ENCODE data around the gene TMEM255B.
"Not testable (repeated sequence)": the region's sequence is repeated elsewhere in the genome, so short reads cannot be mapped to it uniquely, and the experiment has no call there.

The TMEM255B gene

DNA sequence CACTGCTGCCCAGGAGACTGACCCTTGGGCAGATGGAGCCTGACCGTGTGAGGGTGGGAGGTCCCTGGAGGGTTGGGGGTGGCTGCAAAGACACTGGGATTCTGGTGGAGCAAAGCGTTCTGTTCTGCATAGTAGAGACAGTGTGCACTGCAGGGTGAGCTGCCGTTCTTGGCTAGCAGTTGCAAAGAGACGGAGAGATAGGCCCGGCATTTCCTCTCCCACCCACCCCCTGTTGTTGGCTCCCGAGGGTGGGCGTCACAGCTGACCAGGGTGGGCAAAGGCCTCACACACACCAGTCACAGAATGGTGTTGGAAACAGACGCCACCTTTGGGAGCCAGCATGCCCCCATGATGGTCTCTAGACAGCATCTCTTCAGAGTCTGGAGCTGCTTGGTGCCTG lies 11.4 kb downstream of the TMEM255B start:
- no peak for DNase-seq

DNA sequence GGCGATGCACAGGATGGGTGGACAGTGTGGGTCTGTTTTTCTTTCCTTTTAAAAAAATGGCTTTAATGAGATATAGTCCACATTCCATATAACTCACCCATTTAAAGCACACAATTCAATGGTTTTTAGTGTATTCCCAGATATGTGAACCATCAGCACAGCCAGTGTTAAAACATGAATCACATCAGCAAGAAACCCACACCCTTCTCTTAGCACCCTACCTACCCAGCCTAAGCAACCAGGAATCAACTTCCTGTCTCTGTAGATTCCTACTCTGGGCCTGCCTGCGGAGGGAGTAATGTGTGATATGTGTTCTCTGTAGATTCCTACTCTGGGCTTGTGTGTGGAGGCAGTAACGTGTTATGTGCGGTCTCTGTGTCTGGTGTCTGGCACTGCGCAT lies 11.9 kb downstream of the TMEM255B start:
- no peak for DNase-seq

DNA sequence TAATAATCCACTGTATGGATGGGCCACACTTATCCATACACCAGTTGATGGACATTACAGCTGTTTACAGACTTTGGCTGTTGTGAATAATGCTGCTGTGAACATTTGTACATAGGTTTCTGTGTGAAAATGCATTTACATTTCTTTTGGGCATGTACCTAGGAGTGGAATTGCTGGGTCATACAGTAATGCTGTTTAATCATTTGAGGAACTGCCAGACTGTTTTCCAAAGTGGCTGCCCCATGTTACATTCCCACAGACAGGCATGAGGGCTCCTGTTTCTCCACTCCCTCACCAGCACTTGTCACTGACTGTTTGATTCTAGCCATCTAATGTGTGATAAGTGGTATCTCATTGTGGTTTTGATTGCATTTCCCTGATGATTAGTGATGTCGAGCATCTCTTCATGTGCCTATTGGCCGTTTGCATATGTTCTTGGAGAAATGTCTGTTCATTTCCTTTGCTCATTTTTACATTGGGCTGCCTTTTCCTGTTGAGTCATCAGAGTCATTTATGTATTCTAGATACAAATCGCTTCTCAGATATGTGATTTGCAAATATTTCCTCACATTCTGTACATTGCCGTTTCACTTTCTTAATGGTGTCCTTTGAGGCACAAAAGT lies 12.8 kb downstream of the TMEM255B start:
- no peak for DNase-seq

GRCh38 chr13:113774177-113775107 lies 15.4 kb downstream of the TMEM255B start:
- DNase-seq = no peak

DNA sequence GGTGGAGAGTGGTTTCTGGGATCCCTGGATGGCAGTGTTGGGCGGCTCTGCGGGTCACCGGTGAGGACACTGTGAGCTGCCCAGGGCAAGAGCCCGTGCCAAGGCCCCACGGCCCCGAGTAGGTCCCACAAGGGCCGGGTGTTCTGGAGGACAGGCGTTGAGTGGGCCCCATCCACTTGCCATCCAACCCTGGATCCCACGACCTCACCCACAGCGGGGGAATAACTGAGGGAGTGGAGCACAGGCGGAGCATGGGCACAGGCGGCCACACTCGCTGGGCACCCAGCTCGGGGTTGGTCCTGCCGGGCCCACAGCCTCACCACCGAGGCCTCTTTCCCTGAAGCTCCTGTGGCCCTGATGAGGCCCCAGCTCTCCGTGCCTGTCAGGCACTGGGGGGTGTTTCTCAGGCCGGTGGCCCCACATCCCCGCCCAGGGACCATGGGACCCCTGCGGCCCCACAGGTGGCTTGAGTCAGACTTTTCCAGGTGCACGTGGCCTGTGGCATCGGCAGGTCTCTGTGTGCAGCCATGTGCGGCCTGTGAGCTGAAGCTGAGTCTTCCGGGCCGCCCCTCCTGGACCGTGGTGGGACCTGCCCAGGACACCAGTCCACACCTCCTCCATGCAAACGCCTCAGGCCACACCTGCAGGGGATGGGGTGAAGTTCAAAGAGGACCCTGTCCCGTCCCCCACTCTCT lies 16.6 kb downstream of the TMEM255B start:
- DNase-seq = no peak

DNA sequence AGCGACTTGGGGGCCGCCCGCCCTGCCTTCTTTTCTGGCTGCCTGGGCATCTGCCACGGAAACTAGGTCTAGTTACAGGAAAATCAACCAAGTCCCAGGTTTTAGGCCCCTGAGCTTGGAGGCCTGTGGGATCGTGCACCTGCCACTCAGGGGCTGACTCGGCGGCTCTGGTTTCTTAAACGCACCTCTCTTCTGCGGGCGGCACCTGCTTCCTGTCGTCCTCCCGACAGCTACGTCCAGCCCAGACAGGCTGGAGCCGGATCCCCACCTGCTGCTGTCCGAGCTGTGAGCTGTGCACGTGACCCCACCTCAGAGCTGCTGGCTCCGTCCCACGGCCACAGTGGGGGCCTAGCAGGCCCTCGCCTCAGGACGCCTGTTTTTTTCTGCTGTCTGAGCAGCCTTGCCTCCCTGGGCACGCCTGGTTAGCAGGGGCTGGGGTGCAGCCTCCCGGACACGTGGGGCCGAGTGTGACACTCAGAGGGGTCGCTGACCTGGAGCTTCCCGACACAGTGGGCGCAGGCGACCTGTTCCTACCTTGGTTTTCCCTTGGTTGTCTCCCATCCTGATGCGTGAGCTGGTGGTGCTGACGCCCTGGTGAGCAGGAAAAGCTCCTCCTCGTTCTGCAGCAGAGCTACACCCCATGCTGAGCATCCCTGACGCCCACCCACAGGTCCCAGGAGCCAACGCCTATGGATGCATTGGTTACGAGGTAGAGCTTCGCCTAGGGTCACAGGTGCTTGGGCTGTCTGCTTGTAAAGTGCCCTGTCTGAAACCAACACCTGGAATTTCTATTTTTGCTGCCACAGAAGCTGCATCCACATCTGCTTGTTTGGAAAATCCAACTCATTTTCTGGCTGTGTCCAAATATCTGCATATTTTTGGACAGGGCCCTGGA lies 17.5 kb downstream of the TMEM255B start:
- no peak for DNase-seq

DNA sequence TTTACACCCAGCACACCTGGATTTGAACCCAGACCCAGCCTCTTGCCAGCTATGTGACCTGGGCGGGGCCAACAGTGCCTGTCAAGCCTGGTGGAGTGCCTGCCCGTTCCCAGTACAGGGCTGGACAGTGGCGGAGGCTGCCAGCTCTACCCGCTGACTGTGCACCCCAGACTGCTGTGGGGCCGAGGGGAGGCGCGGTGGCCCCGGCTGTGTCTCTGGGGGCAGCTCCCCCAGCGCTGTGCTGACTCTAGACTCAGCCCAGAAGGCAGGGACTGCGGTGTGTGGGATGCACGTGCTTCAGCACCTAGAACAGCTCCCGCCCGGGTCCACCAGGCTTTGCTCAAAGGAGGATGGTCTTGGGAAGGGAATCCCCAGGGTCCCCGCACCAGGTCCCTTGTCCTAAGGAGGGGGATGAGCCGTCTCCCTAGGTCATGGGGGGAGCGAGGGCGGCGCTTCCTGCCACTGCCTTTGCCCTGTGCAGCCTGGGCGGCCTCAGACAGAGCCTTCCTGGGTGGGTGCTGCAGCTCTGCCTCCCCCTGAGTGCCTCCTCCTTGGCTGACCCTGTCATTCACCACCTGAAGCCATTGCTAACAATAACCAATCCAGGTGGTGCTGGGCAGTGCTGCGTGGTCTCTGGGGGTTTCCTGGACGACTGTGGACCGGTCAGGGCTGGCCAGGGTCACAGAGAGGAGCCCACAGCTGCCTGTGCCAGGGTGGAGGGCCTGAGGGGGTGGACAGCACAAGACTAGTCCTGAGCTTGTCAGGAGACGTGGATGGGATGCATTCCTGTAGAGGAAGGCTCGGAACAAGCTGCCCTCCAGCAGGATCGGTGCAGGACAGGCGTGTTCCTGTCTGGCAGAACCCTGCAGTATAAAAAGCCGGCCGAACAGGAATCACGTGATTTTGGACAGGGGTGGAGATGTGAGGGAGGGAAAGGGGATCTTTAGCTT lies 18.6 kb downstream of the TMEM255B start:
- DNase-seq = no peak

DNA sequence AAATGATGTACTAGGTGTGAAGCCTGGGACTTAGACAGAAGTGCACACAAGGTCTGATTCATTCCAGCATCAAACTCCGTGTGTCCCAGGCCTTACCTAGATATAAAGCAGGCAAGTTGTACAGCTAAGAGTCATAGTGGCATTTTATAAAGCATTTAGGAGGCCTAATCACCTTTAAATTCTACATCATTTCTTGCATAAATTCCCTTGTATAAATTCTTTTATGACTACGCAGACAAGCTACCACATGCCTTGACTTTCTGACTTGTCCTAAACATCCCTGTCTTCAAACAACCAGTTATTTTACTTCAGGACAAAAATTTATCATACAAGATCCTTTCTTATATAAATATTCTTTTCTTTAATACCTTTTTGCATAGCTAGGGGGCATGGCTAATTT lies 22.5 kb downstream of the TMEM255B start:
- no peak for DNase-seq

- DNase-seq = no peak
These were observed 23.4 kb downstream of the TMEM255B start for GRCh38 chr13:113782472-113782871.

DNA sequence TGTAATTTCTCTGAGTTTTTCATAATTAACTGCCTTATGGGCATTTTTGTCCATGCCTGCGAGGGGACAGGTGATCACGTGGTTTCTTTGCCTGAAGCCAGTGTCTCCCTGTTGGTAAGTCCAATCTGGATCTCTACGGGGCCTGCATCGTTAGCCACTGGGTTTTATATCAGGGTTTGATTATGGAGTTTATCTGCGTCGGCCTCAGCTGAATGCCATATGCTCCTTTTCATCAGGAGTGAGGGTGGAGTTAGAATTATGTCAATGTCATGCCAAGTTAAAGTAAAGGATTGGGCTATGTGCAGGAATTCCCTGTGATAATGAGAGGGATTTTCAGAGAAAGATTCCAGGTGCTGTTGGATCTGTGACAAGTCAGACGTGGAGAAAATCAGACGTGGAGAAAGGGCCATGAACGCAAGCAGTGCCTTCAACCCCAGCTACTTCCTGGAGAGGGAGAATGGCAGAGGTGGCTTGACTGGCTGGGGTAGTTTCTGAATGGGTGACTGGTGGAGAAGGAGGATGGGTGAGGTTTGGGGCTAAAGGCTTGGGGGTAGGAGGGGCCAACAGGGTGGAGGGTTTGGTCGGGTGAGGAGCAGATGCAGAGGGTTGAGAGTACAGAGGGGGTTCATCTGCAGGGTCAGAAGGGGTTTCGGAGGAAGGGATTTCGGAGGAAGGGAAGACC lies 24.3 kb downstream of the TMEM255B start:
- no peak for DNase-seq

GRCh38 chr13:113783966-113784644 lies 25.1 kb downstream of the TMEM255B start:
- no peak for DNase-seq

DNA sequence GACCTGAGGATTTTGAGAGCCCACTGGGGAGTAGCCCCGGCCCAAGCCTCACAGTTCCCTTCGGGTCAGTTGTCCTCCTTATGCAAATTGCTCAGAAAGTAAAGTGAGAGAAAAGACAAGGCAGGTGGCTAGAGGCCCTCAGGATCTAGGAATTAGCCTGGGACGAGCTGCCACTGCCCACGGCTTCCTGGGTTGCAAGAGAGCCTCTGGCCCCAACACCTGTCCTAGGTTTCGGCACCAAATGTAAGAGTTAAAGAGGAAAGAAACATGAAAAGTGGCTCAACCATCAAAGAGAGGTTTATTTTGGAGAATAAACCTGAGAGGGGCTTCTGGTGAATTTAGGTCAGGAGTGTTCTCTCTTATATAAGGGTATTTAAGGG lies 25.6 kb downstream of the TMEM255B start:
- no peak for DNase-seq

GRCh38 chr13:113785051-113786010 lies 26.3 kb downstream of the TMEM255B start:
- DNase-seq = no peak

DNA sequence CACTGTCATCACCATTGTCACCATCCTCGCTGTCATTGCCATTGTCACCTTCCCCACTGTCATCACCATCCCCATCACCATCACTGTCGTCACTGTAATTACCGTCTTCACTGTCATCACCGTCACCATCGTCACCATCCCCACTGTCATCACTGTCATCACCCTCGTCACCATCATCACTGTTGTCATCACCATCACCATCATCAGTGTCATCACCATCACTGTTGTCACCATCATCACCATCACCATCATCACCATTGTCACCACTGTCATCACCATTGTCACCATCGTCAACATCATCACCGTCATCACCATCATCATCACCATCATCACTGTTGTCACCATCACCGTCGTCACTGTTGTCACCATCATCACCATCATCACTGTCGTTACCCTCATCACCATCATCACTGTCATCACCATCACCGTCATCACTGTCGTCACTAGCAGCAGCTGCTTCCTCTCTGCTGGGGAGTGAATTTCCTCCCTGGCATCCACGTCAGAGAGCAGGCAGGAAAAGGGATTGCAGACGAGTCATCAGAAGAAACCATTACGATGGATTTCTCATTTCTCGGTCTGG lies 27.3 kb downstream of the TMEM255B start:
- DNase-seq = no peak

DNA sequence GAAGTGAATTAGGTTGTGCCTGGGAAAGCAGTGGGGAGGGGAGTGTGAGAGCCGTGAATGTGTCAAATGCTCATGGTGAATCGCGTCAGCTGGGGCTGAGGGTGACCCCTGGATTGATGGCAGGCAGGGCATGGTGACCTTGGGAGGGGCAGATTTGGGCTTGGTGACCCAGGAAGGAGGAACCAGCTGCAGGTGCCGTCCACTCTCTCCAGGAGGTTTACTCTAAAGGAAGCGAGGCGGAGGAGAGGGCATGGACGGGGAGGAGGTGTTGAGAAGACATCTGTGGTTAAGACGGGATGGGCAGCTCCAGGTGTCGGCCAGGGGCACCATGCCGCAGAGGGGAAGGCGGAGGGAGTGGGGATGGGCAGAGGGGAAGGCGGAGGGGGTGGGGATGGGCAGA lies 28.7 kb downstream of the TMEM255B start:
- DNase-seq = no peak

GRCh38 chr13:113788413-113789135 lies 29.5 kb downstream of the TMEM255B start:
- DNase-seq = no peak

GRCh38 chr13:113789167-113789566 lies 30.1 kb downstream of the TMEM255B start:
- DNase-seq = no peak

GRCh38 chr13:113789931-113790330 lies 30.9 kb downstream of the TMEM255B start:
- DNase-seq = not testable (repeated sequence)
